ENCODE results near the gene ATP2A3.

The ATP2A3 gene

GRCh38 chr17:3896108-3896967 is 67.9 kb downstream of the ATP2A3 start:
- Histone ChIP-seq H3K9ac (ENCODE audit: low read length) (no peak overlapping the region), H3K4me1 (ENCODE audit: control insufficient read depth, low read depth, low read length) (peaks cover 6% of the 10 kb centered on the region), H3K27me3 (ENCODE audit: control insufficient read depth, insufficient read depth, low read length) (peaks cover 4% of the 10 kb centered on the region), H3K27ac (ENCODE audit: low read length) (no peak overlapping the region), H3K36me3 (ENCODE audit: control insufficient read depth, low read depth, low read length) (no peaks in the 10 kb centered on the region), H3K9me3 (ENCODE audit: control insufficient read depth, low read depth, low read length) (no peaks in the 10 kb centered on the region), H3K4me3 (ENCODE audit: low read length) (no peak overlapping the region)

GRCh38 chr17:3895354-3895753 is 68.9 kb downstream of the ATP2A3 start:
- Histone ChIP-seq H3K27me3 (ENCODE audit: control insufficient read depth, insufficient read depth, low read length) (peaks cover 4% of the 10 kb centered on the region), H3K9me3 (ENCODE audit: control insufficient read depth, low read depth, low read length) (no peaks in the 10 kb centered on the region), H3K4me3 (ENCODE audit: low read length) (no peak overlapping the region), H3K27ac (ENCODE audit: low read length) (no peak overlapping the region), H3K4me1 (ENCODE audit: control insufficient read depth, low read depth, low read length) (peaks cover 6% of the 10 kb centered on the region), H3K36me3 (ENCODE audit: control insufficient read depth, low read depth, low read length) (no peaks in the 10 kb centered on the region), H3K9ac (ENCODE audit: low read length) (no peak overlapping the region)

- no peaks in the 10 kb centered on the region for H3K36me3 ChIP-seq (ENCODE audit: control insufficient read depth, low read depth, low read length)
- no peak overlapping the region for H3K9ac ChIP-seq (ENCODE audit: low read length)
- H3K27me3 ChIP-seq (ENCODE audit: control insufficient read depth, insufficient read depth, low read length): peaks cover 4% of the 10 kb centered on the region
- peaks cover 6% of the 10 kb centered on the region for H3K4me1 ChIP-seq (ENCODE audit: control insufficient read depth, low read depth, low read length)
- H3K4me3 ChIP-seq (ENCODE audit: low read length): no peak overlapping the region
- H3K27ac ChIP-seq (ENCODE audit: low read length): no peak overlapping the region
- no peaks in the 10 kb centered on the region for H3K9me3 ChIP-seq (ENCODE audit: control insufficient read depth, low read depth, low read length)
Observed at GRCh38 chr17:3894911-3895343, 69.3 kb downstream of the ATP2A3 start.

- no peak overlapping the region for H3K27ac ChIP-seq (ENCODE audit: low read length)
- no peaks in the 10 kb centered on the region for H3K9me3 ChIP-seq (ENCODE audit: control insufficient read depth, low read depth, low read length)
- H3K27me3 ChIP-seq (ENCODE audit: control insufficient read depth, insufficient read depth, low read length): peaks cover 4% of the 10 kb centered on the region
- no peak overlapping the region for H3K4me3 ChIP-seq (ENCODE audit: low read length)
- peaks cover 6% of the 10 kb centered on the region for H3K4me1 ChIP-seq (ENCODE audit: control insufficient read depth, low read depth, low read length)
- no peak overlapping the region for H3K9ac ChIP-seq (ENCODE audit: low read length)
- H3K36me3 ChIP-seq (ENCODE audit: control insufficient read depth, low read depth, low read length): no peaks in the 10 kb centered on the region
Observed at GRCh38 chr17:3894188-3894587, 70.0 kb downstream of the ATP2A3 start.

- H3K9ac ChIP-seq (ENCODE audit: low read length): peak overlapping the region; percentile 28
- H3K27me3 ChIP-seq (ENCODE audit: control insufficient read depth, insufficient read depth, low read length): peaks cover 4% of the 10 kb centered on the region
- no peaks in the 10 kb centered on the region for H3K9me3 ChIP-seq (ENCODE audit: control insufficient read depth, low read depth, low read length)
- H3K4me3 ChIP-seq (ENCODE audit: low read length): peak overlapping the region; percentile 62
- H3K36me3 ChIP-seq (ENCODE audit: control insufficient read depth, low read depth, low read length): no peaks in the 10 kb centered on the region
- H3K4me1 ChIP-seq (ENCODE audit: control insufficient read depth, low read depth, low read length): peaks cover 6% of the 10 kb centered on the region
- no peak overlapping the region for H3K27ac ChIP-seq (ENCODE audit: low read length)
Observed at GRCh38 chr17:3893720-3894116, 70.5 kb downstream of the ATP2A3 start.

- peak within 1 kb of the TSS; percentile 28 for H3K9ac ChIP-seq (ENCODE audit: low read length)
- H3K4me3 ChIP-seq (ENCODE audit: low read length): peak within 1 kb of the TSS; percentile 62
- H3K27ac ChIP-seq (ENCODE audit: low read length): no peak within 1 kb of the TSS
- H3K4me1 ChIP-seq (ENCODE audit: control insufficient read depth, low read depth, low read length): peaks cover 6% of the 10 kb centered on the region
- H3K27me3 ChIP-seq (ENCODE audit: control insufficient read depth, insufficient read depth, low read length): peaks cover 4% of the 10 kb centered on the region
- H3K36me3 ChIP-seq (ENCODE audit: control insufficient read depth, low read depth, low read length): no peaks in the 10 kb centered on the region
- no peaks in the 10 kb centered on the region for H3K9me3 ChIP-seq (ENCODE audit: control insufficient read depth, low read depth, low read length)
Observed at GRCh38 chr17:3893003-3893719, 71.1 kb downstream of the ATP2A3 start, which contains the start of gene CAMKK1. Gene CAMKK1 (minus strand): TSS chr17:3893053. CDS start chr17:3885687, 7,366 bp downstream.

GRCh38 chr17:3892095-3892998 is 71.9 kb downstream of the ATP2A3 start:
- H3K27me3 ChIP-seq (ENCODE audit: control insufficient read depth, insufficient read depth, low read length): peaks cover 4% of the 10 kb centered on the region
- H3K4me1 ChIP-seq (ENCODE audit: control insufficient read depth, low read depth, low read length): peaks cover 6% of the 10 kb centered on the region
- peak overlapping the region; percentile 59 for H3K4me3 ChIP-seq (ENCODE audit: low read length)
- no peaks in the 10 kb centered on the region for H3K36me3 ChIP-seq (ENCODE audit: control insufficient read depth, low read depth, low read length)
- H3K27ac ChIP-seq (ENCODE audit: low read length): no peak overlapping the region
- H3K9ac ChIP-seq (ENCODE audit: low read length): no peak overlapping the region
- no peaks in the 10 kb centered on the region for H3K9me3 ChIP-seq (ENCODE audit: control insufficient read depth, low read depth, low read length)

- no peaks in the 10 kb centered on the region for H3K36me3 ChIP-seq (ENCODE audit: control insufficient read depth, low read depth, low read length)
- no peak overlapping the region for H3K27ac ChIP-seq (ENCODE audit: low read length)
- peak overlapping the region; percentile 59 for H3K4me3 ChIP-seq (ENCODE audit: low read length)
- H3K27me3 ChIP-seq (ENCODE audit: control insufficient read depth, insufficient read depth, low read length): peaks cover 4% of the 10 kb centered on the region
- H3K9me3 ChIP-seq (ENCODE audit: control insufficient read depth, low read depth, low read length): no peaks in the 10 kb centered on the region
- peaks cover 6% of the 10 kb centered on the region for H3K4me1 ChIP-seq (ENCODE audit: control insufficient read depth, low read depth, low read length)
- H3K9ac ChIP-seq (ENCODE audit: low read length): no peak overlapping the region
Observed at GRCh38 chr17:3891626-3892094, 72.6 kb downstream of the ATP2A3 start.

GRCh38 chr17:3890878-3891219 is 73.4 kb downstream of the ATP2A3 start:
- Histone ChIP-seq H3K4me1 (ENCODE audit: control insufficient read depth, low read depth, low read length) (peaks cover 6% of the 10 kb centered on the region), H3K4me3 (ENCODE audit: low read length) (no peak overlapping the region), H3K9me3 (ENCODE audit: control insufficient read depth, low read depth, low read length) (no peaks in the 10 kb centered on the region), H3K36me3 (ENCODE audit: control insufficient read depth, low read depth, low read length) (no peaks in the 10 kb centered on the region), H3K27me3 (ENCODE audit: control insufficient read depth, insufficient read depth, low read length) (peaks cover 4% of the 10 kb centered on the region), H3K27ac (ENCODE audit: low read length) (no peak overlapping the region), H3K9ac (ENCODE audit: low read length) (no peak overlapping the region)

GRCh38 chr17:3890082-3890877 is 74.0 kb downstream of the ATP2A3 start:
- H3K4me3 ChIP-seq (ENCODE audit: low read length): no peak overlapping the region

More at GRCh38 chr17:3890082-3890877, 74.0 kb downstream of the ATP2A3 start:
- H3K9me3 ChIP-seq (ENCODE audit: control insufficient read depth, low read depth, low read length): no peaks in the 10 kb centered on the region
- H3K9ac ChIP-seq (ENCODE audit: low read length): no peak overlapping the region
- peaks cover 4% of the 10 kb centered on the region for H3K27me3 ChIP-seq (ENCODE audit: control insufficient read depth, insufficient read depth, low read length)
- no peaks in the 10 kb centered on the region for H3K36me3 ChIP-seq (ENCODE audit: control insufficient read depth, low read depth, low read length)
- H3K27ac ChIP-seq (ENCODE audit: low read length): no peak overlapping the region
- peaks cover 6% of the 10 kb centered on the region for H3K4me1 ChIP-seq (ENCODE audit: control insufficient read depth, low read depth, low read length)
